GM23248 (cell line): ENCODE results near the gene RTCA.
"Not testable (repeated sequence)": the region's sequence is repeated elsewhere in the genome, so short reads cannot be mapped to it uniquely, and the experiment has no call there.

Source experiments
- EZH2 ChIP-seq: fragments of 200-600 bp; sonication (generic); IDR thresholded peaks from 2 replicates; pipeline ENCODE4 v1.6.1; 2018; ENCODE audit warnings: antibody characterized with exemption, mild to moderate bottlenecking; ENCODE audit not compliant: insufficient read depth, poor library complexity, severe bottlenecking
- EZH2phosphoT487 ChIP-seq: fragments of 200-600 bp; sonication (generic); IDR thresholded peaks from 2 replicates; pipeline ENCODE4 v1.6.1; 2018; ENCODE audit warnings: antibody characterized with exemption, moderate library complexity, mild to moderate bottlenecking, low read depth; ENCODE audit not compliant: insufficient read depth

GRCh38 chr1:100264081-100264480 is 1.9 kb upstream of the RTCA start:
- TF ChIP-seq EZH2, EZH2phosphoT487: not testable (repeated sequence)
